ENCODE results near the gene KIAA0930.

GRCh38 chr22:45196308-45196707 lies 44.4 kb downstream of the KIAA0930 start:
- TF ChIP-seq CTCF (IDR thresholded peaks at IDR 0.05) = no peak
- TF ChIP-seq POLR2A (IDR thresholded peaks at IDR 0.05) = no peak

All from right lobe of liver (tissue), 4 donors.